ENCODE measurements around the gene DOK6.
"Not testable (repeated sequence)": the region's sequence is repeated elsewhere in the genome, so short reads cannot be mapped to it uniquely, and the experiment has no call there.

DOK6 gene

DNA sequence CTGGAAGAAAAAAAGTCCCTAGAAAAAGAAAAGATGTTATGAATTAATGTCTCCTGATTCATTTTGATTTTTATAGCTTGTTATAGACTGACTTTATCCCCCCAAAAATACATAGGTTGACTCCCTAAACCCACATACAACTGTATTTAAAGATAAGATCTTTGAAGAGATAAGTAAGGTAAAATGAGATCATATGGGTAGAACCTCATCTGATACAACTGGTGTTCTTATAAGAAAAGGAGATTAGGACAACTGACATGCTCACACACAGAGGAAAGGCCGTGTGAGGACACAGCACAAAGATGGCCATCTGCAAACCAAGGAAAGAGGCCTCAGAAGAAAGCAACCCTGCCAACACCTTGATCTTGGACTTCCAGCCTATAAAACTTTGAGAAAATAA, 429.5 kb downstream of the DOK6 start:
- no peak for DNase-seq

DNA sequence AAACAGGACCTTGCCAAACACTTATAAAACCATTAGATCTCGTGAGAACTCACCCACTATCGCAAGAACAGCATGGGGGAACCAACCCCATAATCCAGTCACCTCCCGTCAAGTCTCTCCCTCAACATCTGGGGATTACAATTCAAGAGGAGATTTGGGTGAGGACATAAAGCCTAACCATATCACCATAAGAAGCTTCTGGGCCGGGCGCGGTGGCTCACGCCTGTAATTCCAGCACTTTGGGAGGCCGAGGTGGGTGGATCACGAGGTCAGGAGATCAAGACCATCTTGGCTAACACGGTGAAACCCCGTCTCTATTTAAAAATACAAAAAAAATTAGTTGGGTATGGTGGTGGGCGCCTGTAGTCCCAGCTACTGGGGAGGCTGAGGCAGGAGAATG, 434.3 kb downstream of the DOK6 start:
- not testable (repeated sequence) for DNase-seq

- DNase-seq = no peak
Measured at GRCh38 chr18:69838003-69838402, 437.3 kb downstream of the DOK6 start.

- no peak for DNase-seq
Measured at GRCh38 chr18:69838620-69839411, 438.1 kb downstream of the DOK6 start.

DNA sequence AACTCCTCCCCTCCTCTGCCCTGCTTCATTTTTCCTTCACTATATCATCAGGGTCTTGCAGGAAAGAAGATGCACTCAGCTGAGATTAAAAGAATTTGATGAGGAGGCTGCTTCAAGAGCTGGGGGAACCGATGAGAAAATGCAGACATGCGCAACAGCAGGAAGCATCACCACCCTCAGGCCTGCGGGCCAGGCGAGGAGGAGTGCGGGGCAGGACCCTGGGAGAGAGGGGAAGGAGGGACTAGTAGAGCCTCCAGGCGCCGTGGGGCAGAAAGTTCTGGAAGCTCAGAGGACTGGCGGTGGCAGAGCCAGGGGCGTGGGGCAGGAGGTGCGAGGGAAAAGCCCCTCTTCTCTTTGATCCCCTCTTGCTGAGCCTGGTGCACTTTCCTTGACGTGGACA, 438.8 kb downstream of the DOK6 start:
- DNase-seq = no peak

DNA sequence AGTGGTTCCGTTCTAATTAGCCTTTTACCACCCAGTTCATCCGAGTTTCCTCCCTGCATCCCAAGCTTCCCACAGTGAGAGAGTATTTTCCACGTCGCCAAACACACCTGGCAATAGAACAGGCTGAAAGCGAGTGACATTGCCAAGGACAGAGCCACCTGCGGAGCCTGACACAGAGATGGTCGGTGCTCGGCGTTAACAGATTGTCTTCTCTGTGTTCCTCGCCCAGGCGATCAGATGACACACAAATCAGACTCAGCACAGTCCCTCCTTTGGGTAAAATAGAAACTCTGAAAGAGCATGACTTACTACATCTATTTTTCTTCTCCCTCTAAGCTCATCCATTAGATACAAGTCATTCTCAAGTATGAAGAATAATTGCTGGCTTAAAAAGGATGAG, 439.3 kb downstream of the DOK6 start:
- no peak for DNase-seq

GRCh38 chr18:69840445-69840844, 439.8 kb downstream of the DOK6 start:
- no peak for DNase-seq

DNA sequence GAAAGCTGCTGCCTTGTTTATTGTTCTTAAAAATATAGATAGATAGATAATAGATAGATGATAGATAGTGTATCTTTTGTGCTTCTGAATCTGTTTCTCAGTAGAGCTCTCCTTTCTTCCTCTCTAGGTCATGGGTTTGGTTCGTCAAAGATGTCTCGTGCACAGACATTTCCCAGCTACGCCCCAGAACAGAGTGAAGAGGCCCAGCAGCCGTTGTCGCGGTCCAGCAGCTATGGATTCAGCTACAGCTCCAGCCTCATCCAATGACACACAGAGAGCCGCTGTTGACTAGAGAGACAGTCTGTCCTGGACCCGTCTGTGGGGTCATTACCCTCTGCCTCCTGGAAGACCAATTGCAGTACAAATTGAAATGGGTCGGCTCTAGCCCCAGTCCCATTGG, 440.4 kb downstream of the DOK6 start:
- no peak for DNase-seq

DNA sequence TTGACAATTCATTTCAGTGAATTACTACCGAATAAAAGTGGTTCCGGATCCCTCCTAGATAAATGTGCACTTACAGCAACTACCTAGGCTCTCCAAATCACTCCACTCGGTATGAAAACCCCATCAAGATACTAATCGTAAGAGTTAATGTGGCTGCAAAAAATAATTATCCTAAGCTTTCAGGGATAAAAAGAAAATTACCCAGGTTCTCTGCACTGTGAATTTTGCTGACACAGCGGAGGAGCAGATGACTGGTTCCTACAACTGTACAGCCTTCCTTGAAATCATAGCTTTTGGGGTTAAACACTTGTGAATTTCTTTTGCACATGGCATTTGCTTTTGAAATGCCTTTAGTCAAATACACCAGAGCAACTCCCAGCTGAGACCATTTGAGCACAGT, 442.3 kb downstream of the DOK6 start:
- no peak for DNase-seq

DNA sequence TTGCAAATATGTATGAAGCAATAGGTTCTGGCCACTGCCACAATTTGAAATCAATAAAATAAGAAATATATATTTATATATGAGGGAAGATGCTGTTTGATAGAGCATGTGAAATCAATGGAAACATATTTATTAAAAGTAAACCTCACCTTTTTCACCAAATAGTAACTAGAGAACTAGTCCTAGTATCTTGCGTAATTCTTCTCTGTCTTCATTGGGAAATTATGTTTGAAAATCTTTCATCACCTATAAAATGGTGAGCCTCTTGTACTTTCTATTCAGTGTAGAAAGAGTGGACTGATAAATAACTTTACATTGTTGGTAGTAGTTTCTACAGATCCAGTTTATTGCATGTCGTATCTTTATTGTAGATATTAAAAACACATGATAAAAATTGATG, 444.0 kb downstream of the DOK6 start:
- no peak for DNase-seq

GRCh38 chr18:69845593-69846506, 445.2 kb downstream of the DOK6 start:
- DNase-seq = peak; percentile 15 to 64

DNA sequence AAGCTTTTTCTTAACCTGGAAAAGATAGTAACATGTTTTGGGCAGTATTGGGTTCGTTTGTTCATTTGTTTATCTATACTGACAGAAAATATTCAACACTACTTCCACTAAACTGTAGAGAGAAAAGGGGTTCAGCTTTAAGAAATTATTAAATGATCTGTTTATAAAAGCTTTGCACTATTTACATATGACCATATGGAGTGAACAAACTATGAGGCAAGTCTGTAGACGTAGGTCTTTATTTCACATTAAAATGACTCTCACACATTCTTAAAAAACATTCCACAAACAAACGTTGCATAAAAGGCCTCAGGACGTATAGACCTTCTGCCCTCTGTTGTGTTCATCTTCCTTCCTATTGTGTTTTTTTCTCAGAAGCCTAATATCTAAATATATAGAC, 452.4 kb downstream of the DOK6 start:
- DNase-seq = no peak

DNA sequence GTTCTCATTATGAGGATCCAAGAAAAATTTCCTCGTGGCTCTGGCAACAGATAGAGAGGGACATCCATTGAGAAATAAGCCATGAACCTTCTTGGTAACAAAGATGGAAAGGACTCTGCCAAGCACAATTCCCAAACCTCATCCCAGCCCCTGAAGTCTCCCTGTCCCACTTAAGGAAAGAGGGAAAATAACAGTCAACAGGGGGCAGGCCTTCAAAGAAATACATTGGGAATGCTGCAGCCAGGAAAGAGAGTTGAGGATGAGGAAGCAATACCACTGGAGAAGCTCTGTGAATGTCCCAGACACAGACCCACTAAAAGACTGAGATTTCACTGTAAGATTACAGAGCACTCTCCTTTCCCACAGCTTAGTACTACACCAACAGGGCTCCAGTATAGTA, 453.8 kb downstream of the DOK6 start:
- no peak for DNase-seq

DNA sequence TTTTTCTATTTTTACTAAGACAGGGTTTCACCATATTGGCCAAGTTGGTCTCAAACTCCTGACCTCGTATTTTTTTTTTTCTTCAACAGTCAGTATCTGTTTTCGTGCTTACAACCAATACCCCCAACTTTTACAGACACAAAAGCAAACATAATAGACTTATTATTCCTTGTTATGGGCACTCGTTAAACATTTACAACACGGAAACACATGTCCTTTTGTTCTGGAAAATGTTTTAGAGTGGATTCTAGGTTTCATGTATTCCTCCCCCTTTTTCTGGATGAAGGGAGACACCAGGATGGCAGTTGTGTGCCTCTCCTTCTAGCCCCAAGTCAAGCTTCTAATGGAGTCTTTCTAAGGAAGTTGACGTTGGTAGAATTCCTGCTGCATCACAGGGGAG, 458.2 kb downstream of the DOK6 start:
- DNase-seq = no peak

DNA sequence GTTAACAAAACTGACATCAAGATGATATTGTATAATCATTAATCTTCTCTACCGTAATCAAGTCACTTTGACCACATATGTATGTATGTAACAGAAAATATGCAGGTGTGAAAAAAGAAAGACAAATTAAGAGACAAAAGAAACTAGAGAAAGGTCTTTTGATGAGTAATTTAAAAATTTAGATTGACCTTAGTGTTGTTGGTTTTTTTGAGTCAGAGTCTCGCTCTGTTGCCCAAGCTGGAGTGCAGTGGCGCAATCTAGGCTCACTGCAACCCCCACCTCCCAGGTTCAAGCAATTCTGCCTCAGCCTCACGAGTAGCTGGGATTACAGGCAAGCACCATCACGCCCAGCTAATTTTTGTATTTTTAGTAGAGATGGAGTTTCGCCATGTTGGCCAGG, 464.1 kb downstream of the DOK6 start:
- not testable (repeated sequence) for DNase-seq

DNA sequence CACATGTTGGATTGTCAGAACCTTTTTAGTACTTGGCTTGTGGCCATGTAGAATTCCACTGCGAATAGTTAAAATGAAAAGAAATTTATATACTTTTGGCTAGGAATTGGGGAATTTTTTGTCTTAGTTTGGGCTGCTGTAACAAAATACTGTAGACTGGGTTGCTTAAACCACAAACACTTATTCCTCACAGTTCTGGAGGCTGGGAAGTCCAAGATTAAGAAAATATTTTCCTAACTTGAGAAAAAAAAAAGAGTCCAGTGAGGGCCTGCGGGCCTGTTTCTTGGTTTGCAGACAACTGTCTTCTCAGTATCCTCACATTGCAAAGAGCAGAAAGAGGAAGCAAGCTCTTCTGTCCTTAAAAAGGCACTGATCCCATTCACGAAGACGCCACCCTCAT, 465.1 kb downstream of the DOK6 start:
- no peak for DNase-seq

- no peak for DNase-seq
Measured at GRCh38 chr18:69866212-69866611, 465.5 kb downstream of the DOK6 start.

- DNase-seq = no peak
Measured at GRCh38 chr18:69870736-69871135, 470.0 kb downstream of the DOK6 start.

GRCh38 chr18:69871363-69871762, 470.7 kb downstream of the DOK6 start:
- DNase-seq = no peak

DNA sequence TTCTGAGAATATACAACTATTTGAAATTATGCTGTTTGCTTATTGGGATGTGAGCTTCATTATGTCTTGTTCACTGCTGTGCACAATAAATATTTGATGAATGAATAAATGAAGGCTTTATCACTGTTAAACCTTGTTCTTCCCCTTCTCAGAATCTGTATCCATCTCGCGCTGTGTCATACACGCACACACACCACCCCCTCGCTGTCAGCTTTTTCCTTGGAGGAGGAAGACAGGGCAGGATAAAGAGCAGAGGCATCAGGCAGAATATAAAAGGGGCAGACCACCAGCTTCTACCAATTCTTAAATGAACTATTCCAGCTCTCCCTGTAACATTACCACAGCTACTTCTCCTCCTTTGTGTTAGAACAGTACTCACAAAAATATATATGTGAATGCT, 472.0 kb downstream of the DOK6 start:
- no peak for DNase-seq

- no peak for DNase-seq
Measured at GRCh38 chr18:69874058-69874457, 473.4 kb downstream of the DOK6 start.

- no peak for DNase-seq
Measured at GRCh38 chr18:69876490-69876889, 475.8 kb downstream of the DOK6 start.

- no peak for DNase-seq
Measured at GRCh38 chr18:69878213-69878933, 477.7 kb downstream of the DOK6 start.

DNA sequence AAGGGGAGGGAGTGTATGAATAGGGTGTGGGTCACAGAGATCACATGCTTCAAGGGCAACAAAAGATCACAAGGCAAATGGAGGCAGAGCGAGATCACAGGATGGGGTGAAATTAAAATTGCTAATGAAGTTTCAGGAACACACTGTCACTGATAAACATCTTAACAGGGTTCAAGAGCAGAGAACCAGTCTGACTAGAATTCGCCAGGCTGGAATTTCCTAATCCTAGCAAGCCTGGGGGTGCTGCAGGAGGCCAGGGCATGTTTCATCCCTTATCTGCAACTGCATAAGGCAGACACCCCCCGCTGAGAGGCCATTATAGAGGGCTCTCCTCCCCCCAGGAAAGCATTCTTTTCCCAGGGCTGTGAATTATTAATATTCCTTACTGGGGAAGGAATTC, 478.4 kb downstream of the DOK6 start:
- DNase-seq = not testable (repeated sequence)

All from NCI-H524 (cell line).